Mesendoderm (in vitro differentiated cells): Measurements from ENCODE around the gene ZSCAN2.

Experiments used
- DNase-seq: peaks from one replicate; pipeline ENCODE4 v3.0.0; 2013
- H2AK5ac ChIP-seq: 2 replicates; pipeline ENCODE4 v1.6.1; 2013; ENCODE audit warnings: low read length, inconsistent platforms
- H2BK120ac ChIP-seq: 2 replicates; pipeline ENCODE4 v1.6.1; 2013; ENCODE audit warnings: low read depth, mild to moderate bottlenecking, low read length, moderate library complexity, mixed read lengths
- H2BK15ac ChIP-seq: replicated peaks from 2 replicates; pipeline ENCODE4 v1.6.1; 2013; ENCODE audit warnings: low read depth, mild to moderate bottlenecking, moderate library complexity
- H2BK5ac ChIP-seq: 2 replicates; pipeline ENCODE4 v1.6.1; 2013; ENCODE audit warnings: low read length, inconsistent platforms
- H3K18ac ChIP-seq: 2 replicates; pipeline ENCODE4 v1.6.1; 2013; ENCODE audit warnings: mild to moderate bottlenecking, low read length, mixed read lengths
- H3K23ac ChIP-seq: one replicate; pipeline ENCODE4 v1.6.1; 2013; ENCODE audit warnings: low read length
- H3K27ac ChIP-seq: 2 replicates; pipeline ENCODE4 v1.5.1; 2013; ENCODE audit warnings: low read depth, mild to moderate bottlenecking, inconsistent platforms, low read length, moderate library complexity
- H3K27me3 ChIP-seq: 2 replicates; pipeline ENCODE4 v1.6.1; 2013; ENCODE audit warnings: low read length, control low read depth, mild to moderate bottlenecking, inconsistent platforms; ENCODE audit not compliant: insufficient read depth, poor library complexity
- H3K36me3 ChIP-seq: 2 replicates; pipeline ENCODE4 v1.6.1; 2013; ENCODE audit warnings: low read length, inconsistent platforms; ENCODE audit not compliant: control insufficient read depth, insufficient read depth
- H3K4ac ChIP-seq: one replicate; pipeline ENCODE4 v1.6.1; 2013; ENCODE audit warnings: low read depth, mild to moderate bottlenecking, low read length, moderate library complexity
- H3K4me1 ChIP-seq: 2 replicates; pipeline ENCODE4 v1.6.1; 2013; ENCODE audit warnings: low read depth, low read length, inconsistent platforms; ENCODE audit not compliant: control insufficient read depth
- H3K4me2 ChIP-seq: 2 replicates; pipeline ENCODE4 v1.6.1; 2013; ENCODE audit warnings: low read length
- H3K4me3 ChIP-seq: 2 replicates; pipeline ENCODE4 v1.5.1; 2013; ENCODE audit warnings: mild to moderate bottlenecking, low read length
- H3K56ac ChIP-seq: one replicate; pipeline ENCODE4 v1.6.1; 2013; ENCODE audit warnings: low read length
- H3K79me1 ChIP-seq: 2 replicates; pipeline ENCODE4 v1.6.1; 2013; ENCODE audit warnings: low read length, inconsistent platforms
- H3K79me2 ChIP-seq: 2 replicates; pipeline ENCODE4 v1.6.1; 2013; ENCODE audit warnings: mild to moderate bottlenecking, low read length; ENCODE audit not compliant: control insufficient read depth, insufficient read depth
- H3K9ac ChIP-seq: 2 replicates; pipeline ENCODE4 v1.6.1; 2013; ENCODE audit warnings: low read length, inconsistent platforms
- H4K5ac ChIP-seq: one replicate; pipeline ENCODE4 v1.6.1; 2013; ENCODE audit warnings: low read length
- H4K8ac ChIP-seq: one replicate; pipeline ENCODE4 v1.6.1; 2013; ENCODE audit warnings: low read depth, mild to moderate bottlenecking, control low read depth, low read length, moderate library complexity
- WGBS: extraction: QIAGEN DNeasy Blood & Tissue Kit; methylation state at CpG from one replicate; pipeline ENCODE4 v1.1.7; 2013; ENCODE audit warnings: low lambda C conversion rate, missing lambda C conversion rate; ENCODE audit not compliant: insufficient coverage; ENCODE audit errors: extremely low coverage; 5-methylcytosine and 5-hydroxymethylcytosine counted together

ZSCAN2 gene

GRCh38 chr15:84604826-84605553 is 4.2 kb downstream of the ZSCAN2 start:
- H3K9ac ChIP-seq: no peak overlapping the region
- H3K27me3 ChIP-seq: no peaks in the 10 kb centered on the region
- no peak overlapping the region for H3K4me2 ChIP-seq
- H2BK15ac ChIP-seq: no peak overlapping the region
- H3K23ac ChIP-seq: no peak overlapping the region
- no peak overlapping the region for H2AK5ac ChIP-seq
- H3K4me3 ChIP-seq: no peak overlapping the region
- no peak for DNase-seq
- H4K5ac ChIP-seq: no peak overlapping the region
- no CpG with 5 or more reads among the region's 19 CpGs for WGBS
- no peak overlapping the region for H3K27ac ChIP-seq
- H3K79me1 ChIP-seq: peaks cover 14% of the 10 kb centered on the region
- no peak overlapping the region for H3K56ac ChIP-seq
- no peak overlapping the region for H3K18ac ChIP-seq
- peaks cover 31% of the 10 kb centered on the region for H3K79me2 ChIP-seq
- no peaks in the 10 kb centered on the region for H3K4me1 ChIP-seq
- no peak overlapping the region for H4K8ac ChIP-seq
- no peak overlapping the region for H2BK5ac ChIP-seq
- peaks cover 2% of the 10 kb centered on the region for H3K36me3 ChIP-seq
- H2BK120ac ChIP-seq: no peak overlapping the region
- no peak overlapping the region for H3K4ac ChIP-seq

- no CpG with 5 or more reads among the region's 2 CpGs for WGBS
- Histone ChIP-seq H3K4me2 (no peak overlapping the region), H3K23ac (no peak overlapping the region), H3K4me1 (no peaks in the 10 kb centered on the region), H3K27me3 (no peaks in the 10 kb centered on the region), H3K18ac (no peak overlapping the region), H4K5ac (no peak overlapping the region), H4K8ac (no peak overlapping the region), H3K79me1 (peaks cover 14% of the 10 kb centered on the region), H2BK5ac (no peak overlapping the region), H2BK120ac (no peak overlapping the region), H3K9ac (no peak overlapping the region), H3K4ac (no peak overlapping the region), H3K4me3 (no peak overlapping the region), H3K27ac (no peak overlapping the region), H2BK15ac (no peak overlapping the region), H3K56ac (no peak overlapping the region), H3K36me3 (peaks cover 2% of the 10 kb centered on the region), H2AK5ac (no peak overlapping the region), H3K79me2 (peaks cover 31% of the 10 kb centered on the region)
- DNase-seq: no peak
These were observed 4.7 kb downstream of the ZSCAN2 start for GRCh38 chr15:84605554-84605882.

- no peak for DNase-seq
- Histone ChIP-seq H3K27ac (no peak overlapping the region), H3K27me3 (no peaks in the 10 kb centered on the region), H3K79me2 (peaks cover 29% of the 10 kb centered on the region), H3K36me3 (peaks cover 2% of the 10 kb centered on the region), H3K79me1 (peaks cover 13% of the 10 kb centered on the region), H3K4me2 (no peak overlapping the region), H3K4ac (no peak overlapping the region), H2BK15ac (no peak overlapping the region), H3K4me3 (no peak overlapping the region), H3K56ac (no peak overlapping the region), H3K18ac (no peak overlapping the region), H2BK5ac (no peak overlapping the region), H2BK120ac (no peak overlapping the region), H2AK5ac (no peak overlapping the region), H3K9ac (no peak overlapping the region), H3K4me1 (no peaks in the 10 kb centered on the region), H3K23ac (no peak overlapping the region), H4K5ac (no peak overlapping the region), H4K8ac (no peak overlapping the region)
- no CpG with 5 or more reads among the region's 8 CpGs for WGBS
These were observed 5.9 kb downstream of the ZSCAN2 start for GRCh38 chr15:84606653-84607120.

- Histone ChIP-seq H2AK5ac (no peak overlapping the region), H4K8ac (no peak overlapping the region), H3K4ac (no peak overlapping the region), H3K18ac (no peak overlapping the region), H3K27me3 (no peaks in the 10 kb centered on the region), H3K79me2 (peaks cover 25% of the 10 kb centered on the region), H2BK15ac (no peak overlapping the region), H3K36me3 (peaks cover 2% of the 10 kb centered on the region), H2BK5ac (no peak overlapping the region), H3K56ac (no peak overlapping the region), H2BK120ac (no peak overlapping the region), H4K5ac (no peak overlapping the region), H3K27ac (no peak overlapping the region), H3K23ac (no peak overlapping the region), H3K4me2 (no peak overlapping the region), H3K4me3 (no peak overlapping the region), H3K4me1 (no peaks in the 10 kb centered on the region), H3K9ac (no peak overlapping the region), H3K79me1 (peaks cover 11% of the 10 kb centered on the region)
- no CpG with 5 or more reads among the region's 1 CpG for WGBS
- DNase-seq: no peak
These were observed 8.0 kb downstream of the ZSCAN2 start for GRCh38 chr15:84608707-84609284.

GRCh38 chr15:84609818-84610525 is 9.2 kb downstream of the ZSCAN2 start:
- H3K9ac ChIP-seq: no peak overlapping the region
- no peak overlapping the region for H2BK15ac ChIP-seq
- no CpG with 5 or more reads among the region's 11 CpGs for WGBS
- no peak overlapping the region for H3K56ac ChIP-seq
- H3K4me2 ChIP-seq: no peak overlapping the region
- H3K27ac ChIP-seq: no peak overlapping the region
- H3K18ac ChIP-seq: no peak overlapping the region
- peaks cover 2% of the 10 kb centered on the region for H3K36me3 ChIP-seq
- DNase-seq: no peak
- H4K8ac ChIP-seq: no peak overlapping the region
- peaks cover 11% of the 10 kb centered on the region for H3K79me1 ChIP-seq
- no peaks in the 10 kb centered on the region for H3K27me3 ChIP-seq
- no peak overlapping the region for H4K5ac ChIP-seq
- H3K4me1 ChIP-seq: no peaks in the 10 kb centered on the region
- H3K4me3 ChIP-seq: no peak overlapping the region
- no peak overlapping the region for H2BK120ac ChIP-seq
- H2BK5ac ChIP-seq: no peak overlapping the region
- H2AK5ac ChIP-seq: no peak overlapping the region
- H3K4ac ChIP-seq: no peak overlapping the region
- peaks cover 19% of the 10 kb centered on the region for H3K79me2 ChIP-seq
- no peak overlapping the region for H3K23ac ChIP-seq
